ENCODE measurements around the gene PDZD2. TPM values are rescaled to one million over a fixed set of nuclear protein-coding genes. Genes with fewer than 3 reads are reported as not detected.

PDZD2 gene
- total RNA-seq, 1 donor, result 0.36 TPM

DNA sequence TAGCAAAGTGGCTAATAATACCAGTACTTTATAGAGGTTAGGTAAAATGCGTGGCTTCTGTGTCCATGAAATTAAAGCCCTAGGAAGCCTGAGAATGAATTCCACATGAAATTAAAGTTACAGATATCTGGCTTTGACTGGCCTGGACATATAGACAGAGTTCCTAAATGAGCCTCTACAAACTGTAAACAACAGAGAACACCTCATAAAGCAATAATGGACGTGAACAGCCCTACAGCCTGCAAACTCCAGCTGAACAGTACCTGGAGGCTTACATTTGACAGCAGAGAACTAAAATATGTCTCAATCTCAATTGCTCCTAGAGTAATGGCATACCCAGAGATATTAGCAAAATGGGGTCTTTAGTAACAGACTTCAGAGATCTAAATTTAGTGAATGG, 506.4 kb downstream of the PDZD2 start:
- H3K4me1 ChIP-seq (ENCODE audit: insufficient read depth, low read length), result peaks cover 20% of the 10 kb centered on the region
- no peak overlapping the region for H3K4me2 ChIP-seq (ENCODE audit: insufficient read depth, low read length)
- peaks cover 2% of the 10 kb centered on the region for H3K36me3 ChIP-seq (ENCODE audit: insufficient read depth, low read length)

DNA sequence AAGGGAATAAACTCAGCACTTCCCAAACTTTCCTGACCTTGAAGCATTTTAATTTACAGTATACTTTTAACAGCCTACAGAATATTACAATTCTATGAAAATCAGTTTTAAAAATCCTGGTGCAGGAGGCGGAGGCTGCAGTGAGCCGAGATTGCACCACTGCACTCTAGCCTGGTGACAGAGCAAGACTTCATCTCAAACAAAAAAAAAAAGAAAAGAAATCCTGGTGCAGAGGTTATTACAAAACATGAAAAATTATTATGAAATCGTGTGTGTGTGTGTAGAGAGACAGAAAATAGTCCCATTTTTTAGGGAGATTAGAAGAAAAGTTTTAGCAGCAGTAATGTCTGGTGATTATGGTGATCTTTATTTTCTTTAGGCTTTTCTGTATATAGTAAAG, 508.3 kb downstream of the PDZD2 start:
- Histone ChIP-seq H3K4me3 (ENCODE audit: insufficient read depth, low read length) (no peak overlapping the region), H3K36me3 (ENCODE audit: insufficient read depth, low read length) (no peaks in the 10 kb centered on the region), H3K4me1 (ENCODE audit: insufficient read depth, low read length) (peaks cover 20% of the 10 kb centered on the region), H3K79me2 (ENCODE audit: insufficient read depth, low read length) (peaks cover 89% of the 10 kb centered on the region), H3K27ac (ENCODE audit: low read depth, low read length) (no peak overlapping the region), H2AFZ (ENCODE audit: low read length) (no peak overlapping the region), H3K27me3 (ENCODE audit: insufficient read depth, low read length) (no peaks in the 10 kb centered on the region), H4K20me1 (ENCODE audit: insufficient read depth, low read length) (peaks cover 71% of the 10 kb centered on the region), H3K9me3 (ENCODE audit: low read depth, low read length) (no peaks in the 10 kb centered on the region), H3K4me2 (ENCODE audit: insufficient read depth, low read length) (no peak overlapping the region)
- TF ChIP-seq, protein P1, sequence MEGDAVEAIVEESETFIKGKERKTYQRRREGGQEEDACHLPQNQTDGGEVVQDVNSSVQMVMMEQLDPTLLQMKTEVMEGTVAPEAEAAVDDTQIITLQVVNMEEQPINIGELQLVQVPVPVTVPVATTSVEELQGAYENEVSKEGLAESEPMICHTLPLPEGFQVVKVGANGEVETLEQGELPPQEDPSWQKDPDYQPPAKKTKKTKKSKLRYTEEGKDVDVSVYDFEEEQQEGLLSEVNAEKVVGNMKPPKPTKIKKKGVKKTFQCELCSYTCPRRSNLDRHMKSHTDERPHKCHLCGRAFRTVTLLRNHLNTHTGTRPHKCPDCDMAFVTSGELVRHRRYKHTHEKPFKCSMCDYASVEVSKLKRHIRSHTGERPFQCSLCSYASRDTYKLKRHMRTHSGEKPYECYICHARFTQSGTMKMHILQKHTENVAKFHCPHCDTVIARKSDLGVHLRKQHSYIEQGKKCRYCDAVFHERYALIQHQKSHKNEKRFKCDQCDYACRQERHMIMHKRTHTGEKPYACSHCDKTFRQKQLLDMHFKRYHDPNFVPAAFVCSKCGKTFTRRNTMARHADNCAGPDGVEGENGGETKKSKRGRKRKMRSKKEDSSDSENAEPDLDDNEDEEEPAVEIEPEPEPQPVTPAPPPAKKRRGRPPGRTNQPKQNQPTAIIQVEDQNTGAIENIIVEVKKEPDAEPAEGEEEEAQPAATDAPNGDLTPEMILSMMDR (IDR thresholded peaks at IDR 0.05; ENCODE audit: extremely low read depth, low read depth, low read length), result no peak
- no peak for DNase-seq (ENCODE audit: insufficient read length, low spot score, missing footprints)

More for the DNA sequence above, 506.4 kb downstream of the PDZD2 start:
- peaks cover 84% of the 10 kb centered on the region for H3K79me2 ChIP-seq (ENCODE audit: insufficient read depth, low read length)
- H2AFZ ChIP-seq (ENCODE audit: low read length), result no peak overlapping the region
- no peak for DNase-seq (ENCODE audit: insufficient read length, low spot score, missing footprints)
- H3K27me3 ChIP-seq (ENCODE audit: insufficient read depth, low read length), result no peaks in the 10 kb centered on the region
- no peak overlapping the region for H3K27ac ChIP-seq (ENCODE audit: low read depth, low read length)
- TF ChIP-seq, protein P1 (IDR thresholded peaks at IDR 0.05; ENCODE audit: extremely low read depth, low read depth, low read length), result no peak
- no peak overlapping the region for H3K4me3 ChIP-seq (ENCODE audit: insufficient read depth, low read length)
- no peaks in the 10 kb centered on the region for H3K9me3 ChIP-seq (ENCODE audit: low read depth, low read length)
- H4K20me1 ChIP-seq (ENCODE audit: insufficient read depth, low read length), result peaks cover 58% of the 10 kb centered on the region

DNA sequence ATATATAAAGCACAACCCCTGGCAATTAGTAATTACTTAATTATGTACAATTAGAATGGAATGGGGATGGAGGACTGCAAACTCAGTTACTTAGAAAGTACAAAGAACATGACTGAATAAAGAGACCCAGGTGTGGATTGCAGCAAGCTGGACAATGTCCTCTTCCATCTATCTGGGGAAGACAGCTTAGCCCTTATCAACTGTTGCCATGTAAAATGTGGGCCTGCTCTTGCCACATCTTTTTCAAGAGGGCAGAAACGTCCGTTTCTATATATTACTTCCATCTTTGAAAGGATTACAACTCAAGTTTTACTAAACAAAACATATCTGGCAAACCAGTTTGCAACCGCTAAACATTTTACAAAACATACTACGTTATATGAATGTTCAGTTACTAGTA, 509.0 kb downstream of the PDZD2 start:
- no peak overlapping the region for H2AFZ ChIP-seq (ENCODE audit: low read length)
- no peak overlapping the region for H3K27ac ChIP-seq (ENCODE audit: low read depth, low read length)
- H3K4me2 ChIP-seq (ENCODE audit: insufficient read depth, low read length), result no peak overlapping the region
- peaks cover 76% of the 10 kb centered on the region for H4K20me1 ChIP-seq (ENCODE audit: insufficient read depth, low read length)
- no peak overlapping the region for H3K4me3 ChIP-seq (ENCODE audit: insufficient read depth, low read length)
- DNase-seq (ENCODE audit: insufficient read length, low spot score, missing footprints), result no peak
- TF ChIP-seq, protein P1 (IDR thresholded peaks at IDR 0.05; ENCODE audit: extremely low read depth, low read depth, low read length), result no peak
- no peaks in the 10 kb centered on the region for H3K27me3 ChIP-seq (ENCODE audit: insufficient read depth, low read length)
- H3K79me2 ChIP-seq (ENCODE audit: insufficient read depth, low read length), result peaks cover 97% of the 10 kb centered on the region
- H3K9me3 ChIP-seq (ENCODE audit: low read depth, low read length), result no peaks in the 10 kb centered on the region
- H3K36me3 ChIP-seq (ENCODE audit: insufficient read depth, low read length), result no peaks in the 10 kb centered on the region
- H3K4me1 ChIP-seq (ENCODE audit: insufficient read depth, low read length), result peaks cover 20% of the 10 kb centered on the region

DNA sequence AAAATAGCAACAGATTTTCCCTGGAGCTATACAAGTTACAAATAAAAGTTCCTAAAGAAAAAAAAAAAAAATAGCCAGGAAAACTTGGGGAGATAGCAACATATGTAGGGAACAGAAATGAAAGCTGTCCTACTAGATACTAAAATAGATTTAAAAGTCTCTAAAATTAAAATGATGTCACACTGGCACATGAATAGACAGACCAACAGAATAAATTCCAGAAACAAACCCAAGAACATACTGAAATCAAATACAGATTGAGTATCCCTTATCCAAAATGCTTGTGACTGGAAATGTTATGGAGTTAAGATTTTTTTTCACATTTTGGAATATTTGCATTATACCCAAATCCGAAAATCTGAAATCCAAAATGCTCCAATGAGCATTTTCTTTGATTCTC, 511.4 kb downstream of the PDZD2 start:
- Histone ChIP-seq H3K4me3 (ENCODE audit: insufficient read depth, low read length) (no peak overlapping the region), H3K4me2 (ENCODE audit: insufficient read depth, low read length) (no peak overlapping the region), H3K27ac (ENCODE audit: low read depth, low read length) (no peak overlapping the region), H2AFZ (ENCODE audit: low read length) (no peak overlapping the region), H3K4me1 (ENCODE audit: insufficient read depth, low read length) (peaks cover 14% of the 10 kb centered on the region), H3K9me3 (ENCODE audit: low read depth, low read length) (no peaks in the 10 kb centered on the region), H4K20me1 (ENCODE audit: insufficient read depth, low read length) (peaks cover 86% of the 10 kb centered on the region), H3K36me3 (ENCODE audit: insufficient read depth, low read length) (no peaks in the 10 kb centered on the region), H3K27me3 (ENCODE audit: insufficient read depth, low read length) (no peaks in the 10 kb centered on the region), H3K79me2 (ENCODE audit: insufficient read depth, low read length) (peaks cover 100% of the 10 kb centered on the region)
- DNase-seq (ENCODE audit: insufficient read length, low spot score, missing footprints), result no peak
- TF ChIP-seq, protein P1 (IDR thresholded peaks at IDR 0.05; ENCODE audit: extremely low read depth, low read depth, low read length), result no peak
